ENCODE measurements around the gene PTPRH. TPM values are rescaled to one million over a fixed set of nuclear protein-coding genes. Genes with fewer than 3 reads are reported as not detected.

Gene PTPRH
- total RNA-seq = under 1 TPM in 1 of 2 donors, not detected in 1; 0.11 TPM

GRCh38 chr19:55208880-55209692, at the start of gene PTPRH:
Gene PTPRH, minus strand, starts transcription at chr19:55209501. Its CDS starts 68 bp downstream, at chr19:55209433.
- DNase-seq (ENCODE audit: low spot score) (no peak), ATAC-seq (no peak)
- Mint-ChIP-seq H3K4me3 (no peak within 1 kb of the TSS), H3K36me3 (no peaks in the 10 kb centered on the region), H3K27me3 (peaks cover 5 to 20% of the 10 kb centered on the region in 2 donors), H3K9me3 (peaks cover 3% of the 10 kb centered on the region), H3K27ac (peak within 1 kb of the TSS in 1 of 2 donors; percentile 19), H3K4me1 (ENCODE audit: low read depth in 2 of 2) (peaks cover 5 to 11% of the 10 kb centered on the region in 2 donors)

- H3K4me1 Mint-ChIP-seq (ENCODE audit: low read depth in 2 of 2) = peaks cover 50 to 58% of the 10 kb centered on the region in 2 donors
- H3K9me3 Mint-ChIP-seq = no peaks in the 10 kb centered on the region
- H3K36me3 Mint-ChIP-seq = peaks cover 26% of the 10 kb centered on the region
- H3K27ac Mint-ChIP-seq = peak overlapping the region; percentile 88 to 99
- H3K27me3 Mint-ChIP-seq = no peaks in the 10 kb centered on the region
- ATAC-seq (peak; percentile 29 to 54), DNase-seq (ENCODE audit: low spot score) (peak; percentile 72)
- peak overlapping the region; percentile 100 for H3K4me3 Mint-ChIP-seq
Measured at GRCh38 chr19:55258476-55258827, 49.2 kb upstream of the PTPRH start.

- H3K4me1 Mint-ChIP-seq (ENCODE audit: low read depth in 2 of 2) = peaks cover 53 to 65% of the 10 kb centered on the region in 2 donors
- peak overlapping the region; percentile 88 to 99 for H3K27ac Mint-ChIP-seq
- H3K36me3 Mint-ChIP-seq = peaks cover 26% of the 10 kb centered on the region
- DNase-seq (ENCODE audit: low spot score) = no peak
- ATAC-seq = no peak
- peak overlapping the region; percentile 100 for H3K4me3 Mint-ChIP-seq
- H3K9me3 Mint-ChIP-seq = no peaks in the 10 kb centered on the region
- H3K27me3 Mint-ChIP-seq = no peaks in the 10 kb centered on the region
Measured at GRCh38 chr19:55257461-55258420, 48.4 kb upstream of the PTPRH start.

GRCh38 chr19:55256562-55257460, 47.5 kb upstream of the PTPRH start:
- Mint-ChIP-seq H3K9me3 (no peaks in the 10 kb centered on the region), H3K4me3 (peak overlapping the region; percentile 100), H3K4me1 (ENCODE audit: low read depth in 2 of 2) (peaks cover 55 to 68% of the 10 kb centered on the region in 2 donors), H3K27me3 (no peaks in the 10 kb centered on the region), H3K36me3 (peaks cover 28% of the 10 kb centered on the region), H3K27ac (peak overlapping the region; percentile 88 to 99)
- ATAC-seq (no peak), DNase-seq (ENCODE audit: low spot score) (no peak)

GRCh38 chr19:55255618-55256423, 46.5 kb upstream of the PTPRH start:
- ATAC-seq (no peak), DNase-seq (ENCODE audit: low spot score) (no peak)
- Mint-ChIP-seq H3K27me3 (no peaks in the 10 kb centered on the region), H3K4me1 (ENCODE audit: low read depth in 2 of 2) (peaks cover 65 to 78% of the 10 kb centered on the region in 2 donors), H3K4me3 (peak overlapping the region; percentile 100), H3K36me3 (peaks cover 34% of the 10 kb centered on the region), H3K27ac (peak overlapping the region; percentile 88 to 99), H3K9me3 (no peaks in the 10 kb centered on the region)

- Mint-ChIP-seq H3K9me3 (no peaks in the 10 kb centered on the region), H3K27ac (peak overlapping the region; percentile 88 to 99), H3K4me3 (peak overlapping the region; percentile 100), H3K36me3 (peaks cover 35% of the 10 kb centered on the region), H3K4me1 (ENCODE audit: low read depth in 2 of 2) (peaks cover 63 to 73% of the 10 kb centered on the region in 2 donors), H3K27me3 (no peaks in the 10 kb centered on the region)
- DNase-seq (ENCODE audit: low spot score) (no peak), ATAC-seq (no peak)
Measured at GRCh38 chr19:55254625-55254977, 45.3 kb upstream of the PTPRH start.

GRCh38 chr19:55253842-55254624, 44.7 kb upstream of the PTPRH start:
- Mint-ChIP-seq H3K27ac (peak overlapping the region; percentile 88 to 99), H3K27me3 (no peaks in the 10 kb centered on the region), H3K4me1 (ENCODE audit: low read depth in 2 of 2) (peaks cover 62 to 70% of the 10 kb centered on the region in 2 donors), H3K36me3 (peaks cover 35% of the 10 kb centered on the region), H3K4me3 (peak overlapping the region; percentile 100), H3K9me3 (no peaks in the 10 kb centered on the region)
- DNase-seq (ENCODE audit: low spot score) = peak; percentile 77
- ATAC-seq = peak; percentile 28 to 38

GRCh38 chr19:55252760-55253663, 43.7 kb upstream of the PTPRH start:
- Mint-ChIP-seq H3K4me3 (peak overlapping the region; percentile 100), H3K27ac (peak overlapping the region; percentile 88 to 99), H3K27me3 (no peaks in the 10 kb centered on the region), H3K9me3 (no peaks in the 10 kb centered on the region), H3K4me1 (ENCODE audit: low read depth in 2 of 2) (peaks cover 71 to 78% of the 10 kb centered on the region in 2 donors), H3K36me3 (peaks cover 33% of the 10 kb centered on the region)
- ATAC-seq (no peak), DNase-seq (ENCODE audit: low spot score) (no peak)

GRCh38 chr19:55251341-55252081, 42.2 kb upstream of the PTPRH start:
- Mint-ChIP-seq H3K9me3 (no peaks in the 10 kb centered on the region), H3K4me3 (peak overlapping the region; percentile 100), H3K27me3 (no peaks in the 10 kb centered on the region), H3K4me1 (ENCODE audit: low read depth in 2 of 2) (peaks cover 58 to 63% of the 10 kb centered on the region in 2 donors), H3K36me3 (peaks cover 20% of the 10 kb centered on the region), H3K27ac (peak overlapping the region; percentile 88 to 99)
- ATAC-seq = peak; percentile 11 to 43
- DNase-seq (ENCODE audit: low spot score) = no peak

GRCh38 chr19:55250262-55251036, 41.1 kb upstream of the PTPRH start:
- Mint-ChIP-seq H3K4me1 (ENCODE audit: low read depth in 2 of 2) (peaks cover 47 to 52% of the 10 kb centered on the region in 2 donors), H3K4me3 (peak overlapping the region; percentile 100)

More at GRCh38 chr19:55250262-55251036, 41.1 kb upstream of the PTPRH start:
- ATAC-seq (no peak), DNase-seq (ENCODE audit: low spot score) (no peak)
- Mint-ChIP-seq H3K9me3 (no peaks in the 10 kb centered on the region), H3K27ac (peak overlapping the region; percentile 88 to 99), H3K27me3 (no peaks in the 10 kb centered on the region), H3K36me3 (peaks cover 10% of the 10 kb centered on the region)

Measured in natural killer cell treated with Interleukin-12 subunit alpha and Interleukin-12 subunit beta and Interleukin-15 and Interleukin-18, amount 100 ng/mL, for 72 hours (primary cell).